K562 (cell line): ENCODE results near the gene SLC37A3. TPM values are rescaled to one million over a fixed set of nuclear protein-coding genes. Genes with fewer than 3 reads are reported as not detected.
A peak's percentile ranks its signal among the peaks of the same experiment; 100 is the strongest.

Experiments
- ATAC-seq: fragments of 200-7000 bp; cut with Tn5 transposase; 3 replicates; pipeline ENCODE4 v1.9.1; 2020; ENCODE audit warnings: moderate library complexity
- Bru-seq: library from RNA; stranded (reverse); fragments of 400-500 nt; gene quantifications from one replicate; lab custom pipeline; 2021; lab: Mats Ljungman, UMichigan
- BruChase-seq, 2 experiments: library from RNA; stranded (reverse); fragments of 400-500 nt; gene quantifications; one replicate each; lab custom pipeline; 2021; lab: Mats Ljungman, UMichigan
- BruUV-seq: library from RNA; stranded (reverse); fragments of 400-500 nt; replicated peaks from 2 replicates; lab custom pipeline; 2021; lab: Mats Ljungman, UMichigan
- CTCF ChIA-PET: fragments of 300-600 bp; formaldehyde crosslinking; extraction: SDS; loops from one replicate; lab custom pipeline; 2021; ENCODE audit warnings: low intra/inter-chr PET ratio; lab: Yijun Ruan, JAX
- POLR2A ChIA-PET: fragments of 300-600, 350-650 bp; sonication (Branson Sonifier 250); formaldehyde crosslinking; extraction: SDS; loops from one replicate; lab custom pipeline; 2021; ENCODE audit warnings: antibody characterized with exemption, inconsistent platforms; lab: Yijun Ruan, JAX
- DNase-seq, 4 experiments: peaks; one replicate each; pipeline versions ENCODE4 v3.0.0 to v3.0.0-alpha.2; 2011 to 2018; ENCODE audit warnings: low spot score in 3 of 4, mixed read lengths in 3 of 4; ENCODE audit errors: extremely low read depth in 1 of 4
- FAIRE-seq: peaks from 2 replicates; lab custom pipeline; 2011; peaks lifted over from hg19 to GRCh38; lab: Jason Lieb, UNC
- H2AFZ ChIP-seq: 2 replicates; pipeline ENCODE4 v1.6.0; 2011; ENCODE audit warnings: low read depth, low read length, control low read depth, inconsistent platforms
- H3K27ac ChIP-seq: fragments of 200-600 bp; 3 replicates; pipeline ENCODE4 v1.8.0; 2011; ENCODE audit warnings: low read depth, mild to moderate bottlenecking, control low read depth, inconsistent platforms, low read length, moderate library complexity, mixed read lengths; ENCODE audit errors: extremely low read depth
- H3K27me3 ChIP-seq, 2 experiments: fragments of 300-600 bp in 1 of 2; 2 replicates in 1 of 2; 3 replicates in 1 of 2; pipeline versions ENCODE4 v1.6.0 to v1.8.0; 2011; ENCODE audit warnings: inconsistent platforms in 2 of 2, low read length in 2 of 2, mild to moderate bottlenecking in 1 of 2, mixed read lengths in 1 of 2, moderate library complexity in 1 of 2; ENCODE audit not compliant: control insufficient read depth in 2 of 2, insufficient read depth in 2 of 2
- H3K36me3 ChIP-seq: fragments of 300-600 bp; 3 replicates; pipeline ENCODE4 v1.8.0; 2011; ENCODE audit warnings: mild to moderate bottlenecking, low read length, inconsistent platforms; ENCODE audit not compliant: control insufficient read depth, insufficient read depth
- H3K4me1 ChIP-seq, 2 experiments: fragments of 200-600 bp in 1 of 2; replicated peaks in 1 of 2; 2 replicates in 1 of 2; 3 replicates in 1 of 2; pipeline versions ENCODE4 v1.5.1 to v1.8.0; 2011; ENCODE audit warnings: inconsistent platforms in 2 of 2, low read length in 2 of 2, mild to moderate bottlenecking in 1 of 2, mixed read lengths in 1 of 2, moderate library complexity in 1 of 2; ENCODE audit not compliant: control insufficient read depth in 2 of 2, insufficient read depth in 2 of 2
- H3K4me2 ChIP-seq: 2 replicates; pipeline ENCODE4 v1.6.1; 2011; ENCODE audit warnings: low read length, control low read depth, inconsistent platforms, mixed read lengths; ENCODE audit not compliant: insufficient read depth
- H3K4me3 ChIP-seq: fragments of 200-600 bp; sonication (generic), shearing (Covaris generic); 2 replicates; pipeline ENCODE4 v1.5.1; 2016; ENCODE audit warnings: control low read depth, inconsistent platforms
- H3K79me2 ChIP-seq: fragments of 200-600 bp; 3 replicates; pipeline ENCODE4 v1.8.0; 2011; ENCODE audit warnings: low read length, inconsistent platforms; ENCODE audit not compliant: control insufficient read depth, insufficient read depth
- H3K9ac ChIP-seq, 2 experiments: 2 replicates each; pipeline versions ENCODE4 v1.6.0 to v1.6.1; 2011; ENCODE audit warnings: low read depth in 2 of 2, low read length in 2 of 2, control low read depth in 1 of 2, inconsistent platforms in 1 of 2, mild to moderate bottlenecking in 1 of 2, mixed read lengths in 1 of 2; ENCODE audit not compliant: insufficient read depth in 1 of 2
- H3K9me1 ChIP-seq: one replicate; pipeline ENCODE4 v1.6.0; 2011; ENCODE audit warnings: inconsistent platforms, mild to moderate bottlenecking, low read length, moderate library complexity; ENCODE audit not compliant: control insufficient read depth, insufficient read depth
- H3K9me3 ChIP-seq: replicated peaks from 2 replicates; pipeline ENCODE4 v1.5.1; 2011; ENCODE audit warnings: low read depth, low read length, inconsistent platforms; ENCODE audit not compliant: control insufficient read depth, insufficient read depth
- H4K20me1 ChIP-seq: replicated peaks from 2 replicates; pipeline ENCODE4 v1.6.1; 2011; ENCODE audit warnings: low read length, inconsistent platforms, mixed read lengths; ENCODE audit not compliant: control insufficient read depth, insufficient read depth
- BRD9 ChIP-seq: fragments of 450-650 bp; IDR thresholded peaks from 2 replicates; pipeline ENCODE4 v1.6.1; 2018; ENCODE audit warnings: low read depth; ENCODE audit not compliant: partially characterized antibody
- BRF2 ChIP-seq: IDR thresholded peaks from 3 replicates; pipeline ENCODE4 v1.6.1; 2011; ENCODE audit warnings: borderline replicate concordance, mild to moderate bottlenecking; ENCODE audit not compliant: insufficient read length, insufficient read depth
- GTF2E2 ChIP-seq: fragments of 200-800 bp; sonication (Bioruptor generic); IDR thresholded peaks from 2 replicates; pipeline ENCODE4 v1.6.1; 2016; ENCODE audit warnings: missing genetic modification characterization, missing compliant biosample characterization
- JUN ChIP-seq, 2 experiments: sonication (generic) in 1 of 2; formaldehyde crosslinking in 1 of 2; IDR thresholded peaks; 2 replicates each; pipeline versions ENCODE4 v1.6.1 to v1.8.0; 2012 to 2022; ENCODE audit warnings: borderline replicate concordance in 2 of 2, mild to moderate bottlenecking in 2 of 2, improper control_type of control experiment in 1 of 2, low read depth in 1 of 2, low read length in 1 of 2, missing genetic modification reagents in 1 of 2
- RBM25 ChIP-seq: fragments of 200-400 bp; formaldehyde crosslinking; IDR thresholded peaks from 2 replicates; pipeline ENCODE4 v1.6.1; 2018; ENCODE audit warnings: low read length, low read depth, moderate library complexity; ENCODE audit not compliant: severe bottlenecking
- ZNF655 ChIP-seq: fragments of 250-450 bp; sonication (Bioruptor Pico); IDR thresholded peaks from 2 replicates; pipeline ENCODE4 v1.5.0; 2021
- WGBS: fragments of 100-300 bp; shearing (Covaris generic); methylation state at CpG from one replicate; pipeline ENCODE4 v1.1.6; 2016; ENCODE audit warnings: low coverage, mixed read lengths; ENCODE audit not compliant: insufficient coverage; ENCODE audit errors: missing lambda C conversion rate; 5-methylcytosine and 5-hydroxymethylcytosine counted together
- in situ Hi-C: fragments of 300-500 bp; cut with MboI; formaldehyde crosslinking; loops from 4 replicates; pipeline ENCODE4 v1.15.0; 2018; ENCODE audit warnings: inconsistent platforms, mixed read lengths
- intact Hi-C: fragments of 100-400 bp; cut with micrococcal nuclease; formaldehyde crosslinking; loops from 2 replicates; pipeline ENCODE4 v1.14.2; 2022
- long read RNA-seq, 3 experiments: library from polyadenylated mRNA in 2 of 3; library from RNA in 1 of 3; unstranded in 2 of 3; stranded (forward) in 1 of 3; transcript quantifications; one replicate each; pipeline ENCODE4 v2.0.0, GENCODE V29; 2019 to 2022
- polyA minus RNA-seq, 3 experiments: library from RNA; depleted of rRNA, polyadenylated mRNA; stranded (reverse); fragments of >200 nt; gene quantifications; 2 replicates each; pipeline ENCODE4 v1.2.3, GENCODE V29; 2011
- polyA plus RNA-seq, 8 experiments: library from polyadenylated mRNA; depleted of rRNA in 4 of 8; stranded (reverse) in 5 of 8; unstranded in 3 of 8; fragments of >200 nt; fragmentation: Nextera tagmentation in 2 of 8; fragmentation: Illumina TruSeq in 1 of 8; extraction: Ambion mirVana in 2 of 8; extraction: Trizol in 1 of 8; gene quantifications; 2 replicates each; pipeline versions ENCODE4 v1.2.1 to v1.2.3, GENCODE V29; 2011 to 2014; ENCODE audit warnings: inconsistent platforms in 1 of 8, missing spikeins in 1 of 8
- total RNA-seq, 7 experiments: library from RNA; depleted of rRNA in 6 of 7; stranded (reverse); fragments of >200 nt in 6 of 7; fragmentation: Illumina TruSeq in 2 of 7; extraction: Trizol in 2 of 7; gene quantifications; 2 replicates each; pipeline versions ENCODE4 v1.2.1 to v1.2.3, GENCODE V29; 2011 to 2021; ENCODE audit warnings: low replicate concordance in 1 of 7
- TF ChIP-seq, protein P1 (sequence below): fragments of 450-650 bp; conservative IDR thresholded peaks from 2 replicates; pipeline ENCODE4 v1.6.1; 2016; ENCODE audit warnings: missing genetic modification characterization, low read depth, mild to moderate bottlenecking, control low read depth, missing compliant biosample characterization

SLC37A3 gene
- total RNA-seq (2011; cell fraction: chromatin; rRNA removed; ENCODE audit: low replicate concordance): 240 and 339 TPM in 2 replicates
- 136 TPM in 2 replicates for total RNA-seq (2011; cell fraction: nucleolus; rRNA removed)
- 241 and 294 TPM in 2 replicates for total RNA-seq (2011; cell fraction: nucleoplasm; rRNA removed)
- 16.4 and 18.5 TPM in 2 replicates for total RNA-seq (2014; rRNA removed)
- total RNA-seq (2014; rRNA removed; fragmentation: Illumina TruSeq; extraction: Trizol): 26.3 and 28.1 TPM in 2 replicates
- total RNA-seq (2015; rRNA removed; fragmentation: Illumina TruSeq; extraction: Trizol): 26.1 and 26.8 TPM in 2 replicates
- 26.8 and 28.8 TPM in 2 replicates for total RNA-seq (2021)
- 59.1 and 72.5 TPM in 2 replicates for polyA plus RNA-seq (2011; rRNA removed)
- 29.7 and 73.8 TPM in 2 replicates for polyA plus RNA-seq (2011; cell fraction: cytosol; rRNA removed)
- polyA plus RNA-seq (2011; cell fraction: nucleus; rRNA removed): 141 and 221 TPM in 2 replicates
- polyA plus RNA-seq (2012): 15.6 and 24.5 TPM in 2 replicates
- polyA plus RNA-seq (2014; fragmentation: Illumina TruSeq; extraction: Trizol): 28.6 and 31.2 TPM in 2 replicates
- polyA plus RNA-seq (2014; fragmentation: Nextera tagmentation; extraction: Ambion mirVana): 10 to 100 TPM; 11.7 to 14.7 TPM
- polyA plus RNA-seq (2014; rRNA removed): 26.0 and 28.8 TPM in 2 replicates
- 123 and 151 TPM in 2 replicates for polyA minus RNA-seq (2011; rRNA and poly(A)+ RNA removed)
- polyA minus RNA-seq (2011; cell fraction: cytosol; rRNA and poly(A)+ RNA removed): 22.1 and 24.2 TPM in 2 replicates
- 72.0 and 137 TPM in 2 replicates for polyA minus RNA-seq (2011; cell fraction: nucleus; rRNA and poly(A)+ RNA removed)
- Bru-seq, nascent RNA: percentile 81 among the genes with signal in this experiment
- percentile 80 among the genes with signal in this experiment for BruChase-seq, experiment 1, labeled RNA remaining after a 2-hour chase
- percentile 84 among the genes with signal in this experiment for BruChase-seq, experiment 2, labeled RNA remaining after a 6-hour chase
- long read RNA-seq, experiment 1, transcript SLC37A3-201 (15 exons, 3,349 nt): major isoform, 41 of 109 reads
- long read RNA-seq, experiment 1, partial matches to known transcripts: 11 of 109 reads
- long read RNA-seq, experiment 1, other reads (novel, unspliced or antisense): 53 of 109 reads
- long read RNA-seq, experiment 2, partial matches to known transcripts: 3 of 13 reads
- long read RNA-seq, experiment 2, other reads (novel, unspliced or antisense): 7 of 13 reads
- long read RNA-seq, experiment 3, transcript SLC37A3-201 (15 exons, 3,349 nt): major isoform, 5 of 15 reads
- long read RNA-seq, experiment 3, partial matches to known transcripts: 2 of 15 reads
- long read RNA-seq, experiment 3, other reads (novel, unspliced or antisense): 8 of 15 reads

- Histone ChIP-seq H3K27me3 (no peaks in the 10 kb centered on the region), H3K36me3 (no peaks in the 10 kb centered on the region), H3K4me1 (peaks cover 10 to 24% of the 10 kb centered on the region in 2 experiments), H3K4me3 (peak within 1 kb of the TSS; percentile 72), H3K79me2 (peaks cover 43% of the 10 kb centered on the region), H3K27ac (peak within 1 kb of the TSS; percentile 77), H2AFZ (peak within 1 kb of the TSS; percentile 88), H3K9me3 (no peaks in the 10 kb centered on the region), H4K20me1 (peaks cover 7% of the 10 kb centered on the region; the same call in 1 of the 2 replicates), H3K9me1 (no peaks in the 10 kb centered on the region), H3K9ac (peak within 1 kb of the TSS; percentile 84 to 97), H3K4me2 (peak within 1 kb of the TSS; percentile 96)
- BruUV-seq: TSS peak; percentile 74
- CTCF ChIA-PET: no interaction called here
- in situ Hi-C loops (no loop called here), intact Hi-C loops (no loop called here)
- peak; percentile 97 to 99 (median 98) for DNase-seq
- peak; percentile 79 for FAIRE-seq
- 1% methylated on average over 66 of the region's 66 CpGs for WGBS
- POLR2A ChIA-PET: interaction anchor here (0.6 to 1.5 kb wide), 7 partner anchors 13 to 42 kb away, joined by 3 to 8 read pairs (median 4); no protein-coding TSS in a partner anchor
- ATAC-seq: peak; percentile 98
- TF ChIP-seq, protein P1, sequence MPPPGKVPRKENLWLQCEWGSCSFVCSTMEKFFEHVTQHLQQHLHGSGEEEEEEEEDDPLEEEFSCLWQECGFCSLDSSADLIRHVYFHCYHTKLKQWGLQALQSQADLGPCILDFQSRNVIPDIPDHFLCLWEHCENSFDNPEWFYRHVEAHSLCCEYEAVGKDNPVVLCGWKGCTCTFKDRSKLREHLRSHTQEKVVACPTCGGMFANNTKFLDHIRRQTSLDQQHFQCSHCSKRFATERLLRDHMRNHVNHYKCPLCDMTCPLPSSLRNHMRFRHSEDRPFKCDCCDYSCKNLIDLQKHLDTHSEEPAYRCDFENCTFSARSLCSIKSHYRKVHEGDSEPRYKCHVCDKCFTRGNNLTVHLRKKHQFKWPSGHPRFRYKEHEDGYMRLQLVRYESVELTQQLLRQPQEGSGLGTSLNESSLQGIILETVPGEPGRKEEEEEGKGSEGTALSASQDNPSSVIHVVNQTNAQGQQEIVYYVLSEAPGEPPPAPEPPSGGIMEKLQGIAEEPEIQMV (tag): no peak
- TF ChIP-seq JUN (IDR thresholded peaks at IDR 0.05; ENCODE audit: borderline replicate concordance, low read depth, low read length) (peak; percentile 74; the same call in 1 of the 2 replicates), JUN (CRISPR knock-in tag; IDR thresholded peaks at IDR 0.05; ENCODE audit: borderline replicate concordance) (no peak), ZNF655 (CRISPR knock-in tag) (no peak), RBM25 (peak; percentile 36), BRF2 (no peak), BRD9 (no peak), GTF2E2 (peak; percentile 56; the same call in 1 of the 2 replicates)
Measured at GRCh38 chr7:140397784-140398750, at the start of gene SLC37A3. TSS of gene SLC37A3 (minus strand) at chr7:140398530. CDS start at chr7:140382526, 16,004 bp downstream.
